Gastrocnemius medialis (tissue), 4 donors: ENCODE measurements around the gene POLR2H.

ENCODE experiments used
- CTCF ChIP-seq, 5 experiments: fragments of 450-650 bp in 3 of 5; fragments of 200-600 bp in 2 of 5; sonication (generic) in 2 of 5; IDR thresholded peaks in 4 of 5; conservative IDR thresholded peaks in 1 of 5; 1 replicate in 4 of 5; 2 replicates in 1 of 5; pipeline ENCODE4 v1.5.1; 2016 to 2019; ENCODE audit warnings: antibody characterized with exemption in 5 of 5, mild to moderate bottlenecking in 3 of 5, moderate library complexity in 3 of 5
- POLR2A ChIP-seq, 2 donors: fragments of 450-650 bp; IDR thresholded peaks; one replicate each; pipeline ENCODE4 v1.6.1; 2017; ENCODE audit warnings: antibody characterized with exemption in 2 of 2, mild to moderate bottlenecking in 2 of 2, moderate library complexity in 2 of 2

- TF ChIP-seq CTCF (IDR thresholded peaks at IDR 0.05 in 4 of 5, conservative IDR thresholded peaks at IDR 0.05 in 1 of 5) (no peak), POLR2A (IDR thresholded peaks at IDR 0.05) (no peak)
Measured at GRCh38 chr3:184352897-184353545, 8.5 kb upstream of the POLR2H start.
